RCC 7860 (cell line): Measurements from ENCODE around the gene CMTM7.

Experiments
- DNase-seq: peaks from one replicate; pipeline ENCODE4 v3.0.0-alpha.2; 2015; ENCODE audit warnings: low spot score
- FAIRE-seq: peaks from 2 replicates; lab custom pipeline; 2012; peaks lifted over from hg19 to GRCh38; lab: Jason Lieb, UNC

The CMTM7 gene

DNA sequence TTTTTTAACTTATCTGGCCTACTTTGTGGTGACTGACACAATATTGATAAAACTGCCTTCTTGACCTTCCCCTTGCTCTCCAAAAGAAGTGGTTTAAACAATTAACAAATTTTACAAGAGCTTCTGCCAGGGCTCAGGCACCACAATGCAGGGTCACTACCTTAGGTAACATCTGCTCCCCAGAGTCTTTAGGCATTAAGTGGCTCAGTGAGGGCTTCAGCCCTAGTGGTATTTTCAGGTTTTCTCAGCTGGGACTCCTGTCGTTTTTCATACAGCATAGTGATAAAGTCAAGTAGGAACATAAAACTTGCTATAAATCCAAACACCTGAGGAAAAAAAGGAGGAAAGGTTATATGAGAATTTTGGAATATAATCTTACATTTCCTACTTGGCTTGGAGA is 92.1 kb downstream of the CMTM7 start:
- no peak for FAIRE-seq
- DNase-seq: no peak

DNA sequence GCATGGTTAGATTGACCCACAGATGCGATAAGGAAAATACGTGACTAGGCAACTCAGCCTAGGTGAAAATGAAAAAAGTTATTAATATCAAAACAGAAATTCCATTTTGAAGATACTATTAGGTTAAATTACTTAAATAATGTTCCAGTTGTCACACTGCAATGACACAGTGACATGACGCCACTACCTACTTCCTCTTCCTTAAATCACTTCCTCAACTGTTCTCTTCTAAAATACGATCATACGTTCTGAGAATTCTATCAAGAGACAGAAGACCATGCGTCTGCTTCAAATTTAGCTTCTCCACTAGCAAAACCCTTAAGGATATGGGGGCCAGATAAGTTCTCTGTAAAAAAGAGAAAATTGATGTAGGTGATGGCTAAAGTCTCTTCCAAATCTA is 92.8 kb downstream of the CMTM7 start:
- FAIRE-seq (no peak), DNase-seq (no peak)

DNA sequence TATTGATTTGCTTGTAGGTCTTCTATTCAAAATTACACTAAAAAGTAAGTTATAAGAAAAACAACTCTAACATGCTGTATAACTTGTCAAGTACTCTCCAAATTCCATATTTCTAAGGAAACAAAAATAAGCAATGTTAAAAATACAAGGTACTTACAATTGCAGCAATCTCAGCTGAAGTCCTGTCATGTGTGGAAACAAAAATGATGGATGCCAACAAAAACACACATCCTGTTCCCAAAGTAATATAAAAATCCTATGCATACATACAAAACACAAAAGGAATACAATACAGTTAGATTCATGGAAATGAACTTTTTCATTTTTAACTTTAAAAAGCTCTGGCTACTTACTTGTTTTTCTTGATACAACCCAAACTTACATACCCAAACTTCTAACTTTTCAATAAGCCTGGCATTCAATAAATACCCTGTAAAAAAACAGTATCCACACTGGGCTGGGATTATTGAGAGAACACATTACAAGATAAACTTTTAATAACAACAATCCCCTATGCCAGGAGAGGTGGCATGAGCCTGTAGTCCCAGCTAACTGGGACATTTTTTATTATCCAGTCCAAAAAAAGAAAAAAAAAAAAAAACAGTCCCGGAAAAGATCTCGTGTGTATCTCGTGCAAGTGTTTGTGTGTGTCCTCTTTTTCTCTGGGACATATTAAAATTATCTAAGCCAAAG is 96.3 kb downstream of the CMTM7 start:
- DNase-seq: no peak
- no peak for FAIRE-seq

DNA sequence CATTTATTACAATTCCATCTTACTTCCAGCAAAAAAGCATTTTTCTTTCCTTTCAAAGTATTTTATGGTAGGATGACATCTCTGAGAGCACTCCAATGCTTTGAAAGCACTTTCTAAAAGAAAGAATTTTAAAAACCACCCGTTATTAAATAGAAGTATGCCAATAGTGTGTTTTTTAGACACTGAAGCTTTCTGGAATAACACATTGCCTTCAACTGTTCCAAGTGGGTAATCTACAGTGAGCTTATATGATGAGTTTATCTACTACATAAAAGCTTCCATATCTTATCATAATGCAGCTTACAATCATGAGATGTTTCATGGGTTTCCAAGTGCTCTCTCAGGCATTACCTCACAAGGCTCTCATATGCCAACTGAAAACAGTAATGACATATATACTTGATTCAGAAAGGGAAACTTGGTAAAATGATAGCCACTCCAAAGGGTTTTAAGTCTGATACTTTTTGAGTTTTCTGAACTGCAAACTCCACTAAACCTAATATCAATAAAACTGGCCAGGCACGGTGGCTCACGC is 96.9 kb downstream of the CMTM7 start:
- FAIRE-seq (no peak), DNase-seq (no peak)

DNA sequence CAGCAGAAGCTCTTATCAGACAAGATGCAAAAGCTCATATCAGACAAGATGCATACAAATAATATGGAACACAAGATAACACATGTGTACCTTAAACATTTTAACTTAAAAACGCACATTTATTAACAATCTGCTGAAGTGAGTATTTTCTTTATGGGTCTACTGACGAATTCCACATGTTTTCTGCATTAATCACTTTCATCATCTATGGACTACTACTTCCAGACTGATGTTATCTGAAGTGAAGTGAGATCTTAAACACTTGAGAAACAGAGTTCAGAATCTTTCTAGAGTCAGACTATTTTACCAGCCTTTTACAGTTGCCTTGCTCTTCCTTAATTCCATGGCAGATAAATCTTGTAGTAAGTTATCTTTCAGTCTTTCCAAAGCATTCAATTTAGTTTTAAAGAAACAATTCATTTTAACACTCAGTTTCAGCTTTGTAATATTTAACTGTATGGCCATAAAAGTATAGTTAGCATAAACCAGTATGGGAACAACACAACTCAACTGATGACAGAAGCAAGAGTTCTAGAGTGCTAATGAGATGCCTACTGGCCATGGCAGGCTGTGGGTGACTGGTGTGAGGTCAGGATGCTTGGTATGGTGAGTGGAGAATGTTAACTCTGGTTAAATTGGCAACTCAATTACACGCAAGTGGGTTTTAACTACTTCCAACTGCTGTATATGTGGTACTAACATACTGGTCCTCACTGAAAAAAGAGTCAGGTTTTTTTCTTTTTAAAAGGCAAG is 101.2 kb downstream of the CMTM7 start:
- DNase-seq (no peak), FAIRE-seq (no peak)

DNA sequence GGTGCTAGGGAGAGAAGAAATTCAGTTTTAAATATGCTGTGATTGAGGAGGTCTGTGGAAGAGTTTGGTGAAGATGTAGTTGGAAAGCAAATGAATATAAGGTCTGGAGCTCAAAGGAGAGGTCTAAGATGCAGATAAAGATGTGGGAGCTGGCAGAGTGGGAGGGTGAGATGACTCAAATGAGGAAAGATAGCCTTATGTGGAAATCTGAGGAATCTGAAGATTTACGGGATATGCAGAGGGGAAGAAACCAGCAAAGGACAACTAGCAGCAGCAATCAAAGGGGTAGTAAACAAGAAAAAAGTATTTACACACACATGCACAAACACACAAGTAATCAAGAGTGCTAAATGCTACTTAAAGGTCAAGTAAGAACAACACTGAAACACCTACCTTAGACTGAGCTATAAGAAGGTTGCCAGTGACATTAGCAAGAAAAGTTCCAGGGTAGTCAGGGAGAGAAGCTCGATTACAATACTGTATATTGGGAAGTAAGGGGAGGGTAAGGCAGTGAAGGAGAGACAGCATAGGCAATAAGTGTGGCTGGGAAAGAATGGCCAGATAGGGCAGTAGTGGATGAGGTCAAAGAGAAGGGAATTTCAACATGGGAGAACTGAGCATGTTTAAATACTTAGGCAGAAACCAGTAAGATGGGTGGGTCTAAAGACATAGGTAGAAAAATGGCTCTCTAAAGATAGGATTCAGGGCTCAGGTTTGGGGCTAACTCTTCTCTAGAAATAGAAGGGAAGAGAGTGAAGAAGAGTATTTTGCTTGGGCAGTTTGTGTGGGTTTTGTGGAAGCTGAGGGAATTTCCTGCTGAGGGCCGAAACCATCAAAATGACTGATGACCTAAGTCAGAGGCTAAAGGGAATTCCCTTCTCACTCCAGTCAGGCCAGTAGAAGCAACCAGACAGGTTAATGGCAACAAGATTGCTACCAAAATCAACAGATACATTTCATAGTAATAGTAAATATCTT is 102.1 kb downstream of the CMTM7 start:
- FAIRE-seq (peak; percentile 30), DNase-seq (peak; percentile 14)

DNA sequence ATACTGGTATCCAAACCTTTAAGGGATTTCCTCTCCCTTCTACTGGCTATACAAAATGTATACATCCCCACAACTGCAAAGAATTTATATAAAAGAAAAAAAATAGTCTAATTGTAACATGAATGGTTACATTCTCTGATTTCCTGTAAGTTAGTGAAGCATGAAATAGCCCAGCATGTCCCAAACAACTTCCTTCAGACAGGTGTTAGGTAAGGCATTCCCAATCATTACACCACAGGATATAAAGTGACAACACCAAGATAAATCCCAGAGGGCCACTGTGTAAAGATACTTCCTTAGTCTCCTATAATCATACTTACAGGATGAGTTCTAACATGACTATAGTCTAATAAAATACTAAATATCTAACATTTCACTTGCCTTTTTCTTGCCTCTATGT is 103.4 kb downstream of the CMTM7 start:
- no peak for DNase-seq
- no peak for FAIRE-seq

DNA sequence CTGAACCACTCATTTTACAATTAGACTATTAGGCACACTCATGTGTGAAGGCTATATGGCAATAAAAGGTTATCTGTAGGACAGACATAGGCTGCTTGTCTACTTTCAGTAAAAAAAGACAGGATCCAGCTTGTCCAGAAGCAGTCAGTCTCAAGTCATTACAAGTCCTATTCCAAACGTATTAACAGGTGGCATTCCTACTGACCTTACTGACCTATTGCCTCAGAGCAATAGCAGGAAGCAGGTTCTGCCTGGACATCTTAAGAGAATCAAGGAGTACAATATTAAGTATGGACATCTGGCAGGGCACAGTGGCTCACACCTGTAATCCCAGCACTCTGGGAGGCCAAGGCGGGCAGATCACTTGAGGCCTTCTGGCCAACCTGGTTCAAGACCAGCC is 104.0 kb downstream of the CMTM7 start:
- FAIRE-seq (no peak), DNase-seq (no peak)

DNA sequence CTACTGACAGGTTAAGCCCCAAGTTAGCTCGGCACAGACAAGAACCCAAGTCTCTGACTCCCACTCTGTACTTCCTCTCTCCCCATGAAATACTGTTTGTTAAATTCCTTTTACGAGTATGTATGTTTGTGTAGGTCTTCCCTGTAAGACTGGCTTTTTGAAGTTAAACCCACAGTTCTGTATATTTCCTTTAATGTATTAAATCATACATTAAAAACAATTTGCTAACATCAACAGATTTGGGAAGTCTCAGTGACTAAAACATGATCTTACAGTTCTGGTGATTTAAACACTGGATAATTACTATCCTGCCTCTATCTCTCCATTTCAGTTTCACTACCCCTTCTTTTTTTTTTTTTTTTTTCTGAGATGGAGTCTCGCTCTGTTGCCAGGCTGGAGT is 106.6 kb downstream of the CMTM7 start:
- FAIRE-seq: no peak
- no peak for DNase-seq

DNA sequence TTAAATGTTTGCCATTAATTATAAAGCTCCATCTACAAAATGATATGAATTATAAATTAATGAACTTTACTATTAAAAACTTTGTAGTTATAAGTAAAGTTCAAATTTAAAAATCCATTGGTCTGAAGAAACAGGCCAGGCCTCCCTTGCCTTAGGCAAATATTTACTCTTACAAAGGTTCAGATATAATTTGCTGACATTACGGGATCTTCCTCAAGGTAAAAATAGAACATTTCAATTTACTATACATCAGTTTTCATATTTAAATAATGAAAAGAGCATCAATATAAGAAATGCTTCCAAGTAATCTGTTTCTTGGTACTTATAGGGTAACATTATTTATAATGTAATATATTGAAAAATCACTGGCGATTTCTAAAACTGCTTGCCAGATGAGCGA is 107.3 kb downstream of the CMTM7 start:
- no peak for FAIRE-seq
- DNase-seq: no peak

DNA sequence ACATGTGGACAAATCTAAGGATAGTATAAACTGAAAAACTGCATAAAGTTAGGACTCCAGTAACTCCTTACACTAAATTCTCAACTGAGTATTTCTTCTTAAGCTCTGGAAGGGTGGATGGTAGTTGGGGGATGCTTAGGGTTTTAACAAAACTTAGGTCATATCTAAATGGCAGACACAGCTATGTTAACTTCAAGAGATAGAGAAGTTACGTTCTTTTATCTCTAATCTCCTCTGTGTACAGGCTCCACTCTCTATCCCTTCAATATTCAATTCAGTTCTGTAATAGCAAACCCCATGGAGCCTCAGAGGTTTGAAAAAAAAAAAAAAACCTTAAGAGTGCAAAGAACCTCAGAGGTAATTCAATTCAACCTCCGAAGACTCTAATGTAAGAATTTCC is 107.9 kb downstream of the CMTM7 start:
- DNase-seq (no peak), FAIRE-seq (no peak)

DNA sequence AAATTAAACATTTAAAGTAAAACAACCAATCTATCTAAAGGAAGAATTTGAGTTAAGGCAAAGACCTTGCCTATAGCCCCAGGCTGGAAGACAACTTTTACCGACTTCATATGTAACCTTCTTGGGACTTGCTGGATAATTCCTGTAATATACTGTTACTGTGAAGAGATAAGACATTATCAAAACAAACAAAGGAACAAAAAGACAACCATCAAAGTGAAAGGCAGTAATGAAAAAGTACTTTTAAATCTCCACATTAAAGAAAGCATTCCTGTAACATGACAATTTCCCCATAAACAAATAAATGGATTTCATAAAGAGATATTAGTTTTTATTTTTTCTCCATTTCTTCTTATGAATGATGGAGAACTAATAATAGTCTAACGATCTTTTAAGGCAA is 108.6 kb downstream of the CMTM7 start:
- FAIRE-seq (no peak), DNase-seq (no peak)

DNA sequence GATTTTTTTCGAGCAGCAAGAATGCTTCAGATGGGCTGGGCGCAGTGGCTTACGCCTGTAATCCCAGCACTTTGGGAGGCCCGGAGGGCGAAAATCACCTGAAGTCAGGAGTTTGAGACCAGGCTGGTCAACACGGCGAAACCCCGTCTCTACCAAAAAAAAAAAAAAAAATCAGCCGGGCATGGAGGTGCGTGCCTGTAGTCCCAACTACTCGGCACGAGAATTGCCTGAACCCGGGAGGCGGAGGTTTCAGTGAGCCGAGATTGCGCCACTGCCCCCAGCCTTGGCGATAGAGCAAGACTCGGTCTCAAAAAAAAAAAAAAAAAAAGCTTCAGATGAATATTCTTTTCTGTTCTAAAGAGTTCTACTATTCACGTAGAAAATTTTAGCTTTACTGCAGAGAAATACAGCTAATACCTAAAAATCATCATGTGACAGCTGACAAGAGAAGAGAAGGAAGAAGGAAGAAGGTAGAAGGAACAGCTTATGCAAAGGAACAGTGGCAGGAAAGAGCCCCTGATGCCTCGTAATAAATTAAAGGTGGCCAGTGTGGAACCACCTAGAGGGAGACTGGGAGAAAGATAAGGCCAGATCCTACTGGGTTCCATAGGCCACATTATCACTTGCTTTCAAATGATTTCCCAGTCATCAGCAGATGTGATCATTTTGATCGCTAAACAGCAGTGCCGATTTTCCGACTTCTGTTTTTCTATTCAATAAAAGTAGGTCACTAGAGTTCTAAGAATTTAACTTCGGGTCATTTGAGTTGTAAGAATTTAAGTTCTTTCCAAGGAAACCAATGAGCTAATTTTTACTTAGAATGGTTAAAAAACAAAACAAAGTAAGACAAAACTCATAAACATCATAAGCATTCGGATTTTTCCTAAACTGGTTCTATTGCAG is 109.5 kb downstream of the CMTM7 start:
- FAIRE-seq (no peak), DNase-seq (no peak)

DNA sequence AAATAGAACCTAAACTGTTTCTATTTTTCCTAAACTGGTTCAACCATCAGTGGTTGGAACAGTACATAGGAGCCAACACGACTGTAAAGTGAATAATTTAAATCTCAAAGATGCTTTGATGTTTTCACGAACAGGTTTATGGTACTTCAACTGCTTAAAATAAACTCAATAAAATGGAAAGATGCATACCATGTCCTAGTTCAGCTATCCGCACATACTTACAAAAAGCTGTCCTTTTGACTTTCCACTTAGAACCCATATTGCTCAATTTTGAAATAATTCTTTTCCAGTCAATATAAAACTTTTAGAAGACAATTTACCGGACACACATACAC is 110.1 kb downstream of the CMTM7 start:
- DNase-seq: no peak
- peak; percentile 27 for FAIRE-seq

DNA sequence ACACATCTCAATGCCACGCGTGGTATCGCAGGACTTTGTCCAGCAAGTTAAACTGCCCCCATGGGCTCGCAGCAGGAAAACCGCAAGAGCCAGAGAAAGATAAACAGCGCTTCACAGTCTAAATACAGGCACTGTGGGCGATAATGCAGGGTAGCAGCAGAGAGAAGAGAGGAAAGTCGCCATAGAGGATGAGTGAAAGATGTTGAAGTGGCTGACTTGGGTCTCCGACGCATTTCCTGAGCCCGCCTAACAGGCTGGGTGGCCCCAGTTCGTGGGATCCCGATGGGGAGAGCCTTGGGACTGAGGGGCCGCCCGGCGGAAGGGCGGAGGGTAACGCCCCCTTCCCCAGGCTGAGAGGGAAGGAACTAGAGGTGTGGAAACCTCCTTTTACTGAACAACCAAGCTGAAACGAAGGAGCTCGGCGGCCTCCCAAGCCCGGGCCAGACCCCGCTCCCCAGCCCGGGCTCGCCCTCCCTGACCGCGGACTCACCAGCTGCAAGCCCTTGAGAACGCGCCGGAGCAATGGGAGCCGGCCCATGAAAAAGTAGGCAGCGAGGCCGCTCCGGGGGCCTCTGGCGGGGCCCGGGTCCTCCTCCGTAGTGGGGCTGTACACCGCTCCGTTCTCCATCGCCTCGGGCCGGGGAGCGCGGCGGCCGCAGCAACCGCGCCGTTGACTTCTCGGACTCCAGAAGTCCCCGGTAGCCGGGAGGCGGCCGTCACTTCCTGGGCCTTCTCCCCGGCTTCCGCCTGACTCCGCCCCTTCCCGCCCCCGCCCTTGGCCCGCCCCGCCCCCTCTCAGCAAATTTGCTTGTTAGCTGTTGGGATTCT is 110.7 kb downstream of the CMTM7 start, which contains the start of gene CMTM6:
CMTM6 (minus strand) TSS at position 735 of the 828 bp plus-strand sequence; CDS start at position 628, 107 bp downstream.
- peak; percentile 61 for DNase-seq
- no peak for FAIRE-seq

DNA sequence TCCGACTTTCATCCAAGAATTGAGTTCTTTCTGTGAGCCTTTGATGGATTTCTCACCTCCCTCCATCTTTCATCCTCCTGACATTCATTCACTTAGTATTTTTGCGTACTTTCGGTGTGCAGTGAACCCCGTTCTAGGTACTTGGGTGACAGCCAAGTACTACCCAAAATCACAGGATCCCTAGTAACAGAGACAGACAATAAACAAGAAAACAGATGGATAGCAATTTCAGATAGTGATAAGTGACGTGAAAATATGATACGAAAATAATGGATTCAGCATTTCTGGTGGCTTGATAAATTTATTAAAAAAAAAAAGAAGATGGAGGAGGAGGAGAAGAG is 111.3 kb downstream of the CMTM7 start:
- FAIRE-seq (no peak), DNase-seq (no peak)
